ENCODE measurements around the gene UTS2B. TPM values are rescaled to one million over a fixed set of nuclear protein-coding genes. Genes with fewer than 3 reads are reported as not detected.

The UTS2B gene
- polyA plus RNA-seq, 1 donor from 2014 or later = 0.46 TPM

DNA sequence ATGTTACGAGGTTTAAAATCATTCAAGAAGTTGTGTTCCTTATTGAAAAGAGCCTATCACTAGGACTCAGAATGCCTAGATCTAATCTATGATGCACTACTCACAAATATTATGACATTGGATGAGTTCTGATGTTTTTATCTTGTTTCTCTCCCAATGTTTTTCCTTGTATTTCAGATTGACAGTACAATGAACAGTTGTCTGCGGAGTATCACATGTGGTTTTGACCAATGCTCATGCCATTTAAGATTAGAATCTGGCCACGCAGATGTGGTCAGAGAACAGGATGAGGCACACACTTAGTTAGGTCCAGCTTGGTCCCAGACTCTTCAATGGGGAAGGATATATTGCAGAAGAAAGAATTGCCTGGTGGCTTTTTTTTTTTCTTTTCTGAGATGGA, 26.7 kb downstream of the UTS2B start:
- Histone ChIP-seq H2AFZ (ENCODE audit: low read depth, low read length) (no peak overlapping the region), H4K20me1 (ENCODE audit: insufficient read depth) (no peaks in the 10 kb centered on the region), H3K36me3 (ENCODE audit: insufficient read depth, low read length) (no peaks in the 10 kb centered on the region), H3K4me2 (ENCODE audit: low read length) (no peak overlapping the region), H3K27ac (ENCODE audit: low read length) (no peak overlapping the region), H3K9me3 (ENCODE audit: low read length) (no peaks in the 10 kb centered on the region), H3K79me2 (replicated peaks; ENCODE audit: insufficient read depth, low read length) (no peaks in the 10 kb centered on the region), H3K4me3 (ENCODE audit: low read length) (no peak overlapping the region), H3K9me2 (ENCODE audit: insufficient read depth, low read length) (no peaks in the 10 kb centered on the region), H3K9ac (ENCODE audit: low read length) (no peak overlapping the region), H3F3A (ENCODE audit: insufficient read depth, low read length, poor library complexity, severe bottlenecking) (no peaks in the 10 kb centered on the region), H3K27me3 (ENCODE audit: insufficient read depth, low read depth, low read length) (no peaks in the 10 kb centered on the region)
- TF ChIP-seq SMC3 (conservative IDR thresholded peaks at IDR 0.05; ENCODE audit: poor library complexity) (no peak), EZH2 (IDR thresholded peaks at IDR 0.05; ENCODE audit: borderline replicate concordance, insufficient read depth, low read length, poor library complexity, severe bottlenecking) (no peak), TAF1 (IDR thresholded peaks at IDR 0.05; ENCODE audit: low read depth) (no peak), EP300 (conservative IDR thresholded peaks at IDR 0.05; ENCODE audit: poor library complexity, severe bottlenecking) (no peak), MXI1 (conservative IDR thresholded peaks at IDR 0.05; ENCODE audit: poor library complexity, severe bottlenecking) (no peak), RAD21 (conservative IDR thresholded peaks at IDR 0.05) (no peak), POLR2AphosphoS5 (IDR thresholded peaks at IDR 0.05) (no peak)
- TF ChIP-seq, protein P1, sequence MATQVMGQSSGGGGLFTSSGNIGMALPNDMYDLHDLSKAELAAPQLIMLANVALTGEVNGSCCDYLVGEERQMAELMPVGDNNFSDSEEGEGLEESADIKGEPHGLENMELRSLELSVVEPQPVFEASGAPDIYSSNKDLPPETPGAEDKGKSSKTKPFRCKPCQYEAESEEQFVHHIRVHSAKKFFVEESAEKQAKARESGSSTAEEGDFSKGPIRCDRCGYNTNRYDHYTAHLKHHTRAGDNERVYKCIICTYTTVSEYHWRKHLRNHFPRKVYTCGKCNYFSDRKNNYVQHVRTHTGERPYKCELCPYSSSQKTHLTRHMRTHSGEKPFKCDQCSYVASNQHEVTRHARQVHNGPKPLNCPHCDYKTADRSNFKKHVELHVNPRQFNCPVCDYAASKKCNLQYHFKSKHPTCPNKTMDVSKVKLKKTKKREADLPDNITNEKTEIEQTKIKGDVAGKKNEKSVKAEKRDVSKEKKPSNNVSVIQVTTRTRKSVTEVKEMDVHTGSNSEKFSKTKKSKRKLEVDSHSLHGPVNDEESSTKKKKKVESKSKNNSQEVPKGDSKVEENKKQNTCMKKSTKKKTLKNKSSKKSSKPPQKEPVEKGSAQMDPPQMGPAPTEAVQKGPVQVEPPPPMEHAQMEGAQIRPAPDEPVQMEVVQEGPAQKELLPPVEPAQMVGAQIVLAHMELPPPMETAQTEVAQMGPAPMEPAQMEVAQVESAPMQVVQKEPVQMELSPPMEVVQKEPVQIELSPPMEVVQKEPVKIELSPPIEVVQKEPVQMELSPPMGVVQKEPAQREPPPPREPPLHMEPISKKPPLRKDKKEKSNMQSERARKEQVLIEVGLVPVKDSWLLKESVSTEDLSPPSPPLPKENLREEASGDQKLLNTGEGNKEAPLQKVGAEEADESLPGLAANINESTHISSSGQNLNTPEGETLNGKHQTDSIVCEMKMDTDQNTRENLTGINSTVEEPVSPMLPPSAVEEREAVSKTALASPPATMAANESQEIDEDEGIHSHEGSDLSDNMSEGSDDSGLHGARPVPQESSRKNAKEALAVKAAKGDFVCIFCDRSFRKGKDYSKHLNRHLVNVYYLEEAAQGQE (IDR thresholded peaks at IDR 0.05; ENCODE audit: borderline replicate concordance) = no peak
- TF ChIP-seq, protein P2, sequence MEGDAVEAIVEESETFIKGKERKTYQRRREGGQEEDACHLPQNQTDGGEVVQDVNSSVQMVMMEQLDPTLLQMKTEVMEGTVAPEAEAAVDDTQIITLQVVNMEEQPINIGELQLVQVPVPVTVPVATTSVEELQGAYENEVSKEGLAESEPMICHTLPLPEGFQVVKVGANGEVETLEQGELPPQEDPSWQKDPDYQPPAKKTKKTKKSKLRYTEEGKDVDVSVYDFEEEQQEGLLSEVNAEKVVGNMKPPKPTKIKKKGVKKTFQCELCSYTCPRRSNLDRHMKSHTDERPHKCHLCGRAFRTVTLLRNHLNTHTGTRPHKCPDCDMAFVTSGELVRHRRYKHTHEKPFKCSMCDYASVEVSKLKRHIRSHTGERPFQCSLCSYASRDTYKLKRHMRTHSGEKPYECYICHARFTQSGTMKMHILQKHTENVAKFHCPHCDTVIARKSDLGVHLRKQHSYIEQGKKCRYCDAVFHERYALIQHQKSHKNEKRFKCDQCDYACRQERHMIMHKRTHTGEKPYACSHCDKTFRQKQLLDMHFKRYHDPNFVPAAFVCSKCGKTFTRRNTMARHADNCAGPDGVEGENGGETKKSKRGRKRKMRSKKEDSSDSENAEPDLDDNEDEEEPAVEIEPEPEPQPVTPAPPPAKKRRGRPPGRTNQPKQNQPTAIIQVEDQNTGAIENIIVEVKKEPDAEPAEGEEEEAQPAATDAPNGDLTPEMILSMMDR (IDR thresholded peaks at IDR 0.05; ENCODE audit: poor library complexity, severe bottlenecking) = no peak

DNA sequence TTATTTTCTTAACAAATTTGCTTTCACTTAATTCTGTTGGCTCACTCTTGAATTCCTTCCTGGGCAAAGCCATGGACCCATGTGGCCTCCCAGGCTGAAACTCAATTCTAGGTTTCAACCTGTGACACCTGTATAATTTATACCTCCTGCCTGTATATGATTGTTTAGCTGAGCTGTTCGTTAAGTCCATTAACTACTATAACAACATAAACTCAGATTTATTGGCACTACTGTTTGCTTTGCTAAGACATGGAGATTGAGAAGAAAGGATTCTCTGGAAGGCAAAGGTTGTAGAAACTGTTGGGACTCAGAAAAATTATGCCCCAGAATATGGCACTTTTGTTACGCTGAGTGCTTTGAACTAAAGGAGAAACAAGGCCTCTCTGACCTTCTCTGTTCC, 27.9 kb downstream of the UTS2B start:
- Histone ChIP-seq H3K79me2 (replicated peaks; ENCODE audit: insufficient read depth, low read length) (no peaks in the 10 kb centered on the region), H3K4me3 (ENCODE audit: low read length) (no peak overlapping the region), H3K27me3 (ENCODE audit: insufficient read depth, low read depth, low read length) (no peaks in the 10 kb centered on the region), H3F3A (ENCODE audit: insufficient read depth, low read length, poor library complexity, severe bottlenecking) (no peaks in the 10 kb centered on the region), H3K36me3 (ENCODE audit: insufficient read depth, low read length) (no peaks in the 10 kb centered on the region), H4K20me1 (ENCODE audit: insufficient read depth) (no peaks in the 10 kb centered on the region), H3K27ac (ENCODE audit: low read length) (no peak overlapping the region), H2AFZ (ENCODE audit: low read depth, low read length) (no peak overlapping the region), H3K9me3 (ENCODE audit: low read length) (no peaks in the 10 kb centered on the region), H3K9ac (ENCODE audit: low read length) (no peak overlapping the region), H3K4me2 (ENCODE audit: low read length) (no peak overlapping the region), H3K9me2 (ENCODE audit: insufficient read depth, low read length) (no peaks in the 10 kb centered on the region)
- TF ChIP-seq POLR2AphosphoS5 (IDR thresholded peaks at IDR 0.05) (no peak), SMC3 (conservative IDR thresholded peaks at IDR 0.05; ENCODE audit: poor library complexity) (no peak), RAD21 (conservative IDR thresholded peaks at IDR 0.05) (no peak), EZH2 (IDR thresholded peaks at IDR 0.05; ENCODE audit: borderline replicate concordance, insufficient read depth, low read length, poor library complexity, severe bottlenecking) (no peak), TAF1 (IDR thresholded peaks at IDR 0.05; ENCODE audit: low read depth) (no peak), EP300 (conservative IDR thresholded peaks at IDR 0.05; ENCODE audit: poor library complexity, severe bottlenecking) (no peak), MXI1 (conservative IDR thresholded peaks at IDR 0.05; ENCODE audit: poor library complexity, severe bottlenecking) (no peak)
- TF ChIP-seq, protein P2 (IDR thresholded peaks at IDR 0.05; ENCODE audit: poor library complexity, severe bottlenecking) = no peak
- TF ChIP-seq, protein P1 (IDR thresholded peaks at IDR 0.05; ENCODE audit: borderline replicate concordance) = no peak

Measured in neural cell (in vitro differentiated cells).